Stimulated activated CD4-positive, alpha-beta T cell treated with anti-CD3 and anti-CD28 coated beads, Interleukin-12 subunit alpha, Interleukin-12 subunit beta, amount 100 ng/mL, for 24 hours (primary cell): Measurements from ENCODE around the gene MBD6.

ENCODE experiments used
- DNase-seq, 2 experiments: peaks; one replicate each; pipeline ENCODE4 v3.0.0-alpha.2; 2020; ENCODE audit warnings: low read depth in 2 of 2

Gene MBD6

DNA sequence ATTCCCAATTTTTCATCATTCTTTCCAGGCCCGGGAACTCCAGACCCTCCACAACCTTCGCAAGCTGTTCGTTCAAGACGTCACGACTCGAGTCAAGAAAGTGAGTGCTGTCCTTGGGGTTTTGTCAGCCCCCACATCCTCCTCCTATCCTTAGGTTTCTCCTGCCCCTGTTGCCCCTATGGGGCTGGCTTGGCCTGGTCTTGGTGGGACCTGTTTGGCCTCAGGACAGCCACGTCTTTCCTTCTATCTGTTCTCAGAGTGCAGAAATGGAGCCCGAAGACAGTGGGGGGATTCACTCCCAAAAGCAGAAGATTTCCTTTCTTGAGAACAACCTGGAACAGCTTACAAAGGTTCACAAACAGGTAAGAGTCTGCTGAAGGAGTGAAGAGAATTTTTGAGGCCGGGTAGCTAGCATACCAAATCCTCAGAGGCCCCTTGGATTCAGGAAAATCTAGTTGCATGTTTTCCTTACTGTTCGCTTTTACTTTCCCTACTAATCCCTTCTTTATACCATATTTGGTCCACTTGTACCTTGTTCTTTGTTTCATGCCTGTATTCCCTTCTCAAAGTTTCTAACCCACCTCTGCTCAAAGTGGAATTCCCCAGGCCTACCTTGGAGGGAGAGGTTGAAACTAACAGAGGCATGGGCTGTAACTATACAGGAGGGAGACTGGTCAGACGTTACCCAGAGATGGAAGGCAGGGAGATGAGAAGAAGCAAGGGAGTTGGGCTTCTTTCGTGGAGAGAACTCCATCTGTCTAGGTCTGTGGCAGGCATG lies 55.5 kb downstream of the MBD6 start:
- no peak for DNase-seq

DNA sequence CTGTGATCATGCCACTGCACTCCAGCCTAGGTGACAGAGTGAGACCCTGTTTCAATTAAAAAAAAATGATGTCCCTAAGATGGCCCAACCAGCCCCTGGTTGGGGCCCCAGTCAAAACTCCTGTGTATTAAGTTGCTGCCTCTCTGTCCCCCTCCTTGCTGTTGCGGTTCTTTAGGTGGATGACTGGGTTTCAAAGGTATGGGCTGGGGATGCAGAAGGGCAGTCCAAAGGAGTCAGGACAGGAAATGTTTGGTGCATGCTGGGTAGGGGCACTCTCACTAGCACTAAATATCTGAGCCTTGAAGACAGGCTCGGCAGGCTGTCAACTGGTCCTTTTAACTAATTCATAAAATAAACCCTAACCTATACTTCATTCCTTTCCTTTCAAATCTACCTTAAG lies 56.4 kb downstream of the MBD6 start:
- no peak for DNase-seq
